ENCODE data around the gene TES.

TES gene

GRCh38 chr7:116212869-116213268 lies 2.5 kb downstream of the TES start:
- Histone ChIP-seq H3K4me3 (IDR thresholded peaks at IDR 0.05; ENCODE audit: insufficient read depth, low read depth, low read length) (no peak overlapping the region), H3K9ac (peak overlapping the region; percentile 81; the same call in 1 of the 2 replicates), H2AFZ (ENCODE audit: low read depth) (no peak overlapping the region), H3K27ac (no peak overlapping the region; the same call in 1 of the 2 replicates), H4K20me1 (ENCODE audit: insufficient read depth) (peaks cover 7% of the 10 kb centered on the region; the same call in 1 of the 2 replicates), H3K36me3 (ENCODE audit: insufficient read depth) (no peaks in the 10 kb centered on the region), H3K27me3 (ENCODE audit: insufficient read depth, low read depth) (no peaks in the 10 kb centered on the region), H3K4me2 (peak overlapping the region; percentile 67), H3K4me1 (ENCODE audit: low read depth, poor library complexity, severe bottlenecking) (peaks cover 39% of the 10 kb centered on the region), H3K79me2 (ENCODE audit: insufficient read depth, low read depth) (peaks cover 66% of the 10 kb centered on the region)
- TF ChIP-seq, protein P1, sequence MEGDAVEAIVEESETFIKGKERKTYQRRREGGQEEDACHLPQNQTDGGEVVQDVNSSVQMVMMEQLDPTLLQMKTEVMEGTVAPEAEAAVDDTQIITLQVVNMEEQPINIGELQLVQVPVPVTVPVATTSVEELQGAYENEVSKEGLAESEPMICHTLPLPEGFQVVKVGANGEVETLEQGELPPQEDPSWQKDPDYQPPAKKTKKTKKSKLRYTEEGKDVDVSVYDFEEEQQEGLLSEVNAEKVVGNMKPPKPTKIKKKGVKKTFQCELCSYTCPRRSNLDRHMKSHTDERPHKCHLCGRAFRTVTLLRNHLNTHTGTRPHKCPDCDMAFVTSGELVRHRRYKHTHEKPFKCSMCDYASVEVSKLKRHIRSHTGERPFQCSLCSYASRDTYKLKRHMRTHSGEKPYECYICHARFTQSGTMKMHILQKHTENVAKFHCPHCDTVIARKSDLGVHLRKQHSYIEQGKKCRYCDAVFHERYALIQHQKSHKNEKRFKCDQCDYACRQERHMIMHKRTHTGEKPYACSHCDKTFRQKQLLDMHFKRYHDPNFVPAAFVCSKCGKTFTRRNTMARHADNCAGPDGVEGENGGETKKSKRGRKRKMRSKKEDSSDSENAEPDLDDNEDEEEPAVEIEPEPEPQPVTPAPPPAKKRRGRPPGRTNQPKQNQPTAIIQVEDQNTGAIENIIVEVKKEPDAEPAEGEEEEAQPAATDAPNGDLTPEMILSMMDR (conservative IDR thresholded peaks at IDR 0.05; ENCODE audit: low read depth, low read length) = no peak

DNA sequence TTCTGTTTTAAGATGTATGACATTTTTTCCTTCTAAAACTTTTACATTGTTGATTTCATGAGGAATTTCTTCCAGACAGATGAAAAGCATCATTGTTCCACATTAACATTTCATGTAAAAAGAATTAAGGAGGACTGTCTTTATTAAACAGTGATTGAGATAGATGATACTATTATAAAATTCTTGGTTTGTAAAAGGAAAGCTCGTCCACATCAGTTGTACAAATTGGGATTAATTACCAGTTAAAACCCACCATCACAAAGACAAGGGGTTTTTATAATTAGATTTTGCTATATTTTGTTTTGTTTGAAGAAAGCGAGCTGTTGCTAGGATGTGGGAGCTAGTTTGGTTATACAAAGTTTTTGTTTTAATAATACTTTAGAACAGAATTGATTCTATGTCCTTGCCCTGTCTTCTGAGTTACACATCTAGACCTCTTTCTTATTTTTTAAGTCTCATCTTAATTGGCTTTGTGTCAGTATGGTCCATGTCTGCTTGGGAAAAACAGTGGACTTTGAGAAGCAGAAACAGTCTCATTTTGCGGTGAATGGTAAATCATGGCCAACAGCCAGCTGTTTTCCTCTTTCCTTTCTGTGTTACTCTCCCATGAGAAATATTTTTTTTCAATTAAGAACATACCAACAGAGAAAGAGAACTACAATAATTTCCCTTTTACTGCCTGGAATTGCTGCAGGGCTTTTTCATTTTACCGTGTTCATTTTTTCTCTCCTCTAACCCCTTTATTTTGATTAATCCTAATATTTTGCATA lies 3.2 kb downstream of the TES start:
- Histone ChIP-seq H3K4me2 (peak overlapping the region; percentile 67; the same call in 1 of the 2 replicates), H3K9ac (no peak overlapping the region), H3K4me3 (IDR thresholded peaks at IDR 0.05; ENCODE audit: insufficient read depth, low read depth, low read length) (no peak overlapping the region), H4K20me1 (ENCODE audit: insufficient read depth) (peaks cover 7% of the 10 kb centered on the region; the same call in 1 of the 2 replicates), H3K36me3 (ENCODE audit: insufficient read depth) (no peaks in the 10 kb centered on the region), H2AFZ (ENCODE audit: low read depth) (no peak overlapping the region), H3K27me3 (ENCODE audit: insufficient read depth, low read depth) (no peaks in the 10 kb centered on the region), H3K27ac (no peak overlapping the region), H3K4me1 (ENCODE audit: low read depth, poor library complexity, severe bottlenecking) (peaks cover 46% of the 10 kb centered on the region), H3K79me2 (ENCODE audit: insufficient read depth, low read depth) (peaks cover 72% of the 10 kb centered on the region)
- TF ChIP-seq, protein P1 (conservative IDR thresholded peaks at IDR 0.05; ENCODE audit: low read depth, low read length) = no peak

GRCh38 chr7:116214921-116215320 lies 4.6 kb downstream of the TES start:
- no peak overlapping the region for H3K27ac ChIP-seq
- no peaks in the 10 kb centered on the region for H3K27me3 ChIP-seq (ENCODE audit: insufficient read depth, low read depth)
- no peak overlapping the region for H3K4me2 ChIP-seq
- no peak overlapping the region for H2AFZ ChIP-seq (ENCODE audit: low read depth)
- H4K20me1 ChIP-seq (ENCODE audit: insufficient read depth) = peaks cover 7% of the 10 kb centered on the region; the same call in 1 of the 2 replicates
- H3K9ac ChIP-seq = no peak overlapping the region
- no peaks in the 10 kb centered on the region for H3K36me3 ChIP-seq (ENCODE audit: insufficient read depth)
- H3K79me2 ChIP-seq (ENCODE audit: insufficient read depth, low read depth) = peaks cover 85% of the 10 kb centered on the region
- TF ChIP-seq, protein P1 (conservative IDR thresholded peaks at IDR 0.05; ENCODE audit: low read depth, low read length) = no peak
- H3K4me1 ChIP-seq (ENCODE audit: low read depth, poor library complexity, severe bottlenecking) = peaks cover 46% of the 10 kb centered on the region
- no peak overlapping the region for H3K4me3 ChIP-seq (IDR thresholded peaks at IDR 0.05; ENCODE audit: insufficient read depth, low read depth, low read length)

DNA sequence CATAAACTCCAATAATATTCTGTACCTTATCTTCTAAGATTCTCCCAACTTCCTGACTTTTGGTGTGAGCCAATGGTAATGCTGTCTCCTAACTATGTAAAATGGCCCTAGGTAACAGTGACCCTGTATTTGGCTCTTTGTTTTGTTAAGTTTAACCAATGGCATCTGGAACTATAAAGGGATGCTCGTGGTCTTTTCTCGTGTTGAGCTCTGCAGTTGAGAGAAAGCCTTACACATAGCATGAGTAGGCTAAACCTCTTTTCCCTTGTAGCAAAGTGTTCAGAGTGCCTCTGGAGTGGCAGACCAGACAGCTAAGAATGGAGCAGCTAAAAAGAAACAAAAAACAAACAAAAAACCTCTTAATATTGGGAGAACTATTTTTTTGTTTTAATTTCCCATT lies 5.2 kb downstream of the TES start:
- TF ChIP-seq, protein P1 (conservative IDR thresholded peaks at IDR 0.05; ENCODE audit: low read depth, low read length) = no peak
- Histone ChIP-seq H4K20me1 (ENCODE audit: insufficient read depth) (peaks cover 7% of the 10 kb centered on the region; the same call in 1 of the 2 replicates), H3K4me3 (IDR thresholded peaks at IDR 0.05; ENCODE audit: insufficient read depth, low read depth, low read length) (no peak overlapping the region), H3K4me1 (ENCODE audit: low read depth, poor library complexity, severe bottlenecking) (peaks cover 46% of the 10 kb centered on the region), H3K27me3 (ENCODE audit: insufficient read depth, low read depth) (no peaks in the 10 kb centered on the region), H3K27ac (no peak overlapping the region), H3K4me2 (no peak overlapping the region), H3K9ac (no peak overlapping the region), H3K79me2 (ENCODE audit: insufficient read depth, low read depth) (peaks cover 91% of the 10 kb centered on the region), H3K36me3 (ENCODE audit: insufficient read depth) (no peaks in the 10 kb centered on the region), H2AFZ (ENCODE audit: low read depth) (no peak overlapping the region)
